Heart right ventricle (tissue), 16 donors: ENCODE data around the gene CDC25C. TPM values are rescaled to one million over a fixed set of nuclear protein-coding genes. Genes with fewer than 3 reads are reported as not detected.
A peak's percentile ranks its signal among the peaks of the same experiment; 100 is the strongest.

Experiments
- ATAC-seq, 8 donors: fragments of 200-7000 bp; cut with Tn5 transposase; one replicate each; pipeline ENCODE4 v1.9.1; 2020; ENCODE audit warnings: mild to moderate bottlenecking in 8 of 8, moderate library complexity in 8 of 8, moderate number of reproducible peaks in 1 of 8
- DNase-seq, 2 donors: peaks; one replicate each; pipeline ENCODE4 v3.0.0-alpha.2; 2020
- H3K27ac ChIP-seq, 10 donors: fragments of 200-600 bp; sonication (generic) in 2 of 10; one replicate each; pipeline versions ENCODE4 v1.5.0 to v1.8.0; 2020 to 2022; ENCODE audit warnings: mild to moderate bottlenecking in 3 of 10
- H3K27me3 ChIP-seq, 7 donors: fragments of 200-600 bp; one replicate each; pipeline ENCODE4 v1.8.0; 2021 to 2022; ENCODE audit warnings: mild to moderate bottlenecking in 2 of 7
- H3K36me3 ChIP-seq, 9 donors: fragments of 200-600 bp; sonication (generic) in 1 of 9; one replicate each; pipeline versions ENCODE4 v1.5.0 to v1.8.0; 2020 to 2022; ENCODE audit warnings: mild to moderate bottlenecking in 2 of 9
- H3K4me1 ChIP-seq, 9 donors: fragments of 200-600 bp; sonication (generic) in 1 of 9; one replicate each; pipeline versions ENCODE4 v1.5.0 to v1.8.0; 2020 to 2022; ENCODE audit warnings: mild to moderate bottlenecking in 4 of 9
- H3K4me3 ChIP-seq, 10 donors: fragments of 200-600 bp; sonication (generic) in 2 of 10; one replicate each; pipeline versions ENCODE4 v1.5.0 to v1.8.0; 2020 to 2022; ENCODE audit warnings: mild to moderate bottlenecking in 7 of 10, moderate library complexity in 2 of 10
- H3K9me3 ChIP-seq, 11 donors: fragments of 200-600 bp in 10 of 11; sonication (generic) in 2 of 11; one replicate each; pipeline versions ENCODE4 v1.5.0 to v1.8.0; 2013 to 2022; ENCODE audit warnings: mild to moderate bottlenecking in 2 of 11, control low read depth in 1 of 11, moderate library complexity in 1 of 11
- WGBS, 2 donors: extraction: QIAGEN DNeasy Blood & Tissue Kit; methylation state at CpG; one replicate each; pipeline ENCODE4 v1.1.7; 2013; ENCODE audit warnings: inconsistent platforms in 1 of 2; 5-methylcytosine and 5-hydroxymethylcytosine counted together
- intact Hi-C, 10 donors: fragments of 100-400 bp; cut with DNase I; formaldehyde crosslinking; loops; one replicate each; pipeline versions ENCODE4 v1.11.1 to v1.14.2; 2022
- polyA plus RNA-seq, 2 donors: library from polyadenylated mRNA; stranded (reverse); fragments of 200-250 nt; gene quantifications; one replicate each; pipeline ENCODE4 v1.2.3, GENCODE V29; 2013
- total RNA-seq, 10 donors: library from RNA; stranded (reverse); fragmentation: NEBNext Ultra II Directional in 3 of 10; extraction: Animal tissue kit (Norgen Biotek cat#: 25700) in 3 of 10; gene quantifications; one replicate each; pipeline versions ENCODE4 v1.2.1 to v1.2.4, GENCODE V29; 2021 to 2023
- TF ChIP-seq, protein P1 (sequence below), 9 donors: fragments of 200-600 bp; sonication (generic) in 2 of 9; IDR thresholded peaks; one replicate each; pipeline versions ENCODE4 v1.5.0 to v1.8.0; 2021 to 2022; ENCODE audit warnings: antibody characterized with exemption in 9 of 9, mild to moderate bottlenecking in 5 of 9, moderate library complexity in 1 of 9
- donor health status: Arrhythmogenic right ventricular cardiomyopathy.
- donor health status: ischemic (EF 13 %, LVEDD 7.1; RV severe dilation, severe dysfunction).
- donor health status: healthy with polysubstance abuse.
- donor health status: DM: no; HTN: yes; CAD: no.
- donor health status: DM: no; HTN: no; CAD: no.
- donor health status: ischemic (EF 25% LVEDD 6.9; RV normal size, moderate dysfunction).
- donor health status: ischemic (EF 25% LVEDD 5.7; RV mildly dilated, moderate dysfunction).
- donor health status: healthy.
- donor health status: DM: yes; HTN: yes; CAD: no.
- donor health status: Ischemic cardiomyopathy.
- donor health status: ischemic (EF 35%, LVEDD 5.7; RV mildly dilated, moderate dysfunction).
- donor health status: nonischemic (EF 11% LVEDD 7.7; RV severe dilation, severe dysfunction).
- donor health status: DM: yes; HTN: yes; CAD: no.
- donor health status: PGD.
- donor health status: ischemic (EF 29% LVEDD 5.4; RV normal size, mild dysfunction).
- donor health status: nonischemic (EF 23%, LVEDD 6.1; RV moderate dilation, normal function).

CDC25C gene
- total and polyA plus RNA-seq, 12 donors = 0.03 to 0.74 (median 0.37) TPM; not detected in 6

- intact Hi-C loops = loop anchor here in 1 of 10 donors (5.0 kb wide), 1 partner anchor 34 kb away; no protein-coding TSS in a partner anchor
- 79 to 88% methylated on average over 2 of the region's 2 CpGs for WGBS, 2 donors
These were observed 55.1 kb downstream of the CDC25C start for GRCh38 chr5:138276402-138277054.

DNA sequence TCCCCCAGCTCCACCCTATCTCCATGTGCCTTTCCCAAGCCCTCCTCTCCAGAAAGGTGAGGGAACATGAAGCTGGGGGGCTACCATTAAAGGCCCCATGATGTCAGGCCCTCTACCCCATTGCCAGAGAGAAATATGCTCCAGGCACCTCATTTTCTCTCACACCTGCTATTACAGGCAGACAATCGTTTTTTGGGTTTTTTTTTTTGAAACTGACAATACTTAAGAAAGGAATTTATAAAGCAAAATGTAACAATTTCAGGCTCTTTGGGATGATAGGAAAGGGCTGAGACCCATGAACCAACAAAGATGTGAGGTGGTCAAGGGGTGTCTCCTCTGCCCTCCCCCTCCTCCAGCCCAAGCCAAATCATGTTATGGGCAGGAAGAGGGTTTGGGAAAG, 55.7 kb downstream of the CDC25C start:
- intact Hi-C loops = loop anchor here in 1 of 10 donors (5.0 kb wide), 1 partner anchor 34 kb away; no protein-coding TSS in a partner anchor
- DNase-seq (no peak), ATAC-seq (peak in 1 of 8 donors; percentile 7)
- TF ChIP-seq, protein P1, sequence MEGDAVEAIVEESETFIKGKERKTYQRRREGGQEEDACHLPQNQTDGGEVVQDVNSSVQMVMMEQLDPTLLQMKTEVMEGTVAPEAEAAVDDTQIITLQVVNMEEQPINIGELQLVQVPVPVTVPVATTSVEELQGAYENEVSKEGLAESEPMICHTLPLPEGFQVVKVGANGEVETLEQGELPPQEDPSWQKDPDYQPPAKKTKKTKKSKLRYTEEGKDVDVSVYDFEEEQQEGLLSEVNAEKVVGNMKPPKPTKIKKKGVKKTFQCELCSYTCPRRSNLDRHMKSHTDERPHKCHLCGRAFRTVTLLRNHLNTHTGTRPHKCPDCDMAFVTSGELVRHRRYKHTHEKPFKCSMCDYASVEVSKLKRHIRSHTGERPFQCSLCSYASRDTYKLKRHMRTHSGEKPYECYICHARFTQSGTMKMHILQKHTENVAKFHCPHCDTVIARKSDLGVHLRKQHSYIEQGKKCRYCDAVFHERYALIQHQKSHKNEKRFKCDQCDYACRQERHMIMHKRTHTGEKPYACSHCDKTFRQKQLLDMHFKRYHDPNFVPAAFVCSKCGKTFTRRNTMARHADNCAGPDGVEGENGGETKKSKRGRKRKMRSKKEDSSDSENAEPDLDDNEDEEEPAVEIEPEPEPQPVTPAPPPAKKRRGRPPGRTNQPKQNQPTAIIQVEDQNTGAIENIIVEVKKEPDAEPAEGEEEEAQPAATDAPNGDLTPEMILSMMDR (IDR thresholded peaks at IDR 0.05) = no peak
- H3K27me3 ChIP-seq = peaks cover 0 to 36% (median 16%) of the 10 kb centered on the region in 7 donors
- H3K9me3 ChIP-seq = no peaks in the 10 kb centered on the region
- WGBS, 2 donors = 59 to 73% methylated on average over 1 of the region's 1 CpG
- H3K27ac ChIP-seq = no peak overlapping the region
- H3K4me3 ChIP-seq = no peak overlapping the region
- H3K4me1 ChIP-seq = peaks cover 0 to 28% (median 8%) of the 10 kb centered on the region in 9 donors
- H3K36me3 ChIP-seq = no peaks in the 10 kb centered on the region

More at GRCh38 chr5:138276402-138277054, 55.1 kb downstream of the CDC25C start:
- Histone ChIP-seq H3K27ac (no peak overlapping the region), H3K9me3 (no peaks in the 10 kb centered on the region), H3K27me3 (peaks cover 0 to 36% (median 16%) of the 10 kb centered on the region in 7 donors), H3K4me1 (peaks cover 0 to 28% (median 8%) of the 10 kb centered on the region in 9 donors), H3K36me3 (no peaks in the 10 kb centered on the region), H3K4me3 (no peak overlapping the region)
- DNase-seq = no peak
- peak in 2 of 8 donors; percentile 47 to 69 for ATAC-seq
- TF ChIP-seq, protein P1 (IDR thresholded peaks at IDR 0.05) = peak in 1 of 9 donors; percentile 7

GRCh38 chr5:138275379-138275782, 56.2 kb downstream of the CDC25C start:
- ATAC-seq = peak in 1 of 8 donors; percentile 56

GRCh38 chr5:138274189-138274853, 57.3 kb downstream of the CDC25C start, which contains the start of gene GFRA3:
TSS of gene GFRA3 (minus strand) at chr5:138274621. CDS start at chr5:138274424, 197 bp downstream.
- Histone ChIP-seq H3K27ac (no peak within 1 kb of the TSS), H3K4me1 (peaks cover 0 to 28% (median 8%) of the 10 kb centered on the region in 9 donors), H3K27me3 (peaks cover 0 to 36% (median 16%) of the 10 kb centered on the region in 7 donors), H3K36me3 (no peaks in the 10 kb centered on the region), H3K9me3 (no peaks in the 10 kb centered on the region), H3K4me3 (peak within 1 kb of the TSS in 9 of 10 donors; percentile 24 to 52 (median 44))
- ATAC-seq (peak in 3 of 8 donors; percentile 25 to 47 (median 36)), DNase-seq (no peak)
- 2 to 3% methylated on average over 60 to 62 of the region's 62 CpGs for WGBS, 2 donors
- intact Hi-C loops = no loop called here
- TF ChIP-seq, protein P1 (IDR thresholded peaks at IDR 0.05) = no peak

More at GRCh38 chr5:138275379-138275782, 56.2 kb downstream of the CDC25C start:
- H3K36me3 ChIP-seq = no peaks in the 10 kb centered on the region
- peaks cover 0 to 36% (median 16%) of the 10 kb centered on the region in 7 donors for H3K27me3 ChIP-seq
- TF ChIP-seq, protein P1 (IDR thresholded peaks at IDR 0.05) = no peak
- 41 to 49% methylated on average over 3 of the region's 3 CpGs for WGBS, 2 donors
- H3K4me3 ChIP-seq = no peak overlapping the region
- H3K9me3 ChIP-seq = no peaks in the 10 kb centered on the region
- peaks cover 0 to 28% (median 8%) of the 10 kb centered on the region in 9 donors for H3K4me1 ChIP-seq
- intact Hi-C loops = loop anchor here in 1 of 10 donors (5.0 kb wide), 1 partner anchor 33 kb away; no protein-coding TSS in a partner anchor
- no peak overlapping the region for H3K27ac ChIP-seq
- no peak for DNase-seq
